Fibroblast of villous mesenchyme (primary cell): ENCODE results near the gene CNOT3. TPM values are rescaled to one million over a fixed set of nuclear protein-coding genes. Genes with fewer than 3 reads are reported as not detected.
"Not testable (repeated sequence)": the region's sequence is repeated elsewhere in the genome, so short reads cannot be mapped to it uniquely, and the experiment has no call there.

ENCODE experiments used
- DNase-seq: peaks from one replicate; pipeline ENCODE4 v3.0.0-alpha.2; 2010; ENCODE audit warnings: low read depth
- H3K4me3 ChIP-seq: 2 replicates; pipeline ENCODE4 v1.5.1; 2011; ENCODE audit warnings: low read depth, mild to moderate bottlenecking, low read length
- CTCF ChIP-seq: IDR thresholded peaks from 2 replicates; pipeline ENCODE4 v1.5.1; 2012; ENCODE audit warnings: low read depth, mild to moderate bottlenecking, low read length; ENCODE audit not compliant: insufficient read depth
- total RNA-seq: library from RNA; depleted of rRNA; stranded (reverse); fragments of >200 nt; gene quantifications from 2 replicates; pipeline ENCODE4 v1.2.3, GENCODE V29; 2012

Gene CNOT3
- total RNA-seq, 1 donor = 7.3 TPM

DNA sequence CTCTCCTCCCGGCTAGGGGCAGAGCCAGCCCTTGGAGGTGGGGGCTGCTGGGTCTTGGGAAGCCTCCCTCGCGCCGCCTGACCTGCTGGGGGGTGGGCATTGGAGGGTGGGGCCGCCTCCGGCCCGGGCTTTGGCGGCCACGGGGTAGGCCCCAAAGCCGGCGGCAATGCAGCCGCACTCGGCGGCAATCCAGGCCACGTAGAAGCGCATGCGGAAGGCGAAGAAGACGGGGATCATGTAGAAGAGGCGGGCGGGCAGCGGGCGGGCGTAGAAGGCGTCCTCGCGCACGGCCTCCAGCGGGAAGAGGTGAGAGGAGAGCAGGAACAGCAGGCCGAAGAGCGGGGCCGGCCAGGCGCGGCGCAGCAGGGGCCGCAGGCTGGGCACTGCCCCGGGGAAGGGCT is 43.1 kb downstream of the CNOT3 start:
- TF ChIP-seq CTCF = no peak
- no peak for DNase-seq
- no peak overlapping the region for H3K4me3 ChIP-seq

DNA sequence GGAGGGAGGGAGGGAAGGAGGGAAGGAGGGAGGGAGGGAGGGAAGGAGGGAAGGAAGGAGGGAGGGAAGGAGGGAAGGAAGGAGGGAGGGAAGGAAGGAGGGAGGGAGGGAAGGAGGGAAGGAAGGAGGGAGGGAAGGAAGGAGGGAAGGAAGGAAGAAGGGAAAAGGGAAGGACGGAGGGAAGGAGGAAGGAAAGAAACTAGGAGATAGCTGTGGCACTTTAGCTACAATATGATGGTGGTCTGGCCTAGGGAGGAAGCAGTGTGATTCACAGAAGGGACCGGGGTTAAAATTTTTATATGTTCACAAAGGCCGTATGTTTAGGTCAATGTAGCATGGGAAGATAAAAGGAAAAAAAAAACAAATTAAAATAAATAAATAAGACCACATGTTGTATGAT is 44.3 kb downstream of the CNOT3 start:
- not testable (repeated sequence) for DNase-seq, H3K4me3 ChIP-seq

DNA sequence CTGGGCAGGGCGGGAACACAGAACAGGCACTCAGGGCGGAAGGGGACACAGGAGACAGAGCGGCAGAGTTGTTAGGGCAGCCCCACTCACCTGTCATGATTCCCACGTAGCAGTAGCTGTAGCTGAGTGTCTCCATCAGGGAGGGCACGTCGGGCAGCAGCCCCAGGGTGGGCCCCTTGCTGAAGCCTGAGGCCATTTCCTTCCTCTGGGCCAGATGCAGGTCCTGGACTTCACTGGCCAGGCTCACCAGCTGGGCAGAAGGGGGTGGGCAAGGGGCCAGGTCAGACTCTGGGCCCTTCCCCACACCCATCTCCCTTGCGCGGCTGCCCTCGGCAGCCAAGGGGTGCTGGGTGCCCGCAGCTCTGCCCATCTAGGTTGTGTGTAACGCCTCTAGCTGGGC is 45.9 kb downstream of the CNOT3 start:
- no peak overlapping the region for H3K4me3 ChIP-seq
- no peak for DNase-seq
- TF ChIP-seq CTCF = no peak

- no peak for TF ChIP-seq CTCF
- no peak overlapping the region for H3K4me3 ChIP-seq
- DNase-seq = no peak
Observed at GRCh38 chr19:54186351-54186750, 48.8 kb downstream of the CNOT3 start.

DNA sequence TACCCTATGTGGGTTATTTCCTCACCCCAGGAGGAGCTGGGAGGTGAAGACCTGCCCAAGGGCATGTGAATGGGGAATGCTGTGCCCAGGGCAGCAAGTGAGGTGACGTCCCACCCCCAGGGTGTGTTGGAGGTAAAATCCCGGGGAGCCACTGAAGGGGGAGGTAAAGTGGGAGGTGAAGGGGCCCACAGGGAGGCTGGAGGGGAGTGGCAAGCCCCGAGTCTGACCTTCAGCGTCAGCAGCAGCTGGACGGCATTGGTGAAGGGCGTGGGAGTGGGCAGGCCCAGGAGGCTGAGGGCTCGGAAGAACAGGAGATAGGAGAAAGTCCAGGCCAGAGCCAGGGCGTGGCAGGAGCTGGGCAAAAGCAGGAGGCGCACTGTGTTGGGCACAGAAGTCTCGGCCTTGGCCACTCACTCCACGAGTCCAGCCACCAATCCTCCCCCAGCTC is 49.4 kb downstream of the CNOT3 start:
- H3K4me3 ChIP-seq = no peak overlapping the region
- DNase-seq = peak; percentile 37
- TF ChIP-seq CTCF = no peak

GRCh38 chr19:54188215-54188871 is 50.8 kb downstream of the CNOT3 start:
- peak overlapping the region; percentile 80 for H3K4me3 ChIP-seq
- no peak for TF ChIP-seq CTCF
- peak; percentile 72 for DNase-seq

DNA sequence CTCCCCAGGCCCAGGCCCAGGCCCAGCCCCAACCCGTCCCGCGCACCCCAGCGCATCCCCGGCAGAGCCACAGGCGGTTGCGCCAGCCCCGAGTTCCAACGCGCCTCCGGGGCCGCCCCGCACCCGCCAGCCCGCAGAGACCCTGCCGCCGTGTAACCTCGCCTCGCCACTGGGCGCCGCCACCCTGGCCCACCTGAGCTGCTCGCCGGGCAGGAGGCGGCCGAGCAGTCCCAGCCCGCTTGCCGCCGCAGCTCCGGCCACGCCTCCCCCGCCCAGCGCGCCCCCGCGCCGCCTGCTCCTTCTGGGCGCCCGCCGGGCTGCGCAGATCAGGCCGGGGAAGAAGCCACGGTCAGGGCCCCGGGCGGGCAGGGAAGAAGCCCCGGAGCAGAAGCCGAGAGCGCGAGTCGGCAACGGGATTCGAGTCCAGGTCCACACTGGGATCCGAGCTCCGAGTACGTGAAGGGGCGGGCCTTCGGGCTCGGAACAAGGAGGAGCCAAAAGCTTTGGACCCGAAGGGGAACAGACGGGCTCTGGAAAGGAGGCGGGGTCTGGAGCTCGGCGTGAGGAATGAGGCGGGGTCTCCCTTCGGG is 51.7 kb downstream of the CNOT3 start, which contains the start of gene MBOAT7:
Gene MBOAT7, minus strand, starts transcription at position 436 of the 590 bp plus-strand sequence. CDS start 1,072 bp downstream, outside the sequence.
- TF ChIP-seq CTCF = no peak
- H3K4me3 ChIP-seq = peak within 1 kb of the TSS; percentile 85
- DNase-seq = no peak
